Activated T-helper 1 cell treated with anti-CD3 and anti-CD28 coated beads, Interleukin-12 subunit alpha, Interleukin-12 subunit beta, Interleukin-2, Interleukin-4 antibody, amounts not matched to agents 30 ng/mL and 10 ng/mL and 1 ng/mL, durations not matched to agents 14 hours and 24 hours and 36 hours (primary cell): Measurements from ENCODE around the gene HCRTR1. TPM values are rescaled to one million over a fixed set of nuclear protein-coding genes. Genes with fewer than 3 reads are reported as not detected.

ENCODE experiments used
- DNase-seq: peaks from one replicate; pipeline ENCODE4 v3.0.0; 2021; ENCODE audit warnings: low spot score
- H3K27ac Mint-ChIP-seq: one replicate; pipeline ENCODE4 v1.8.0; 2021; ENCODE audit warnings: mild to moderate bottlenecking, mixed read lengths
- H3K27me3 Mint-ChIP-seq: one replicate; pipeline ENCODE4 v1.8.0; 2022; ENCODE audit warnings: mild to moderate bottlenecking, moderate library complexity, mixed read lengths; ENCODE audit not compliant: insufficient read depth
- H3K36me3 Mint-ChIP-seq: one replicate; pipeline ENCODE4 v1.8.0; 2021; ENCODE audit warnings: low read depth, mixed read lengths
- H3K4me1 Mint-ChIP-seq: one replicate; pipeline ENCODE4 v1.8.0; 2021; ENCODE audit warnings: low read depth, mixed read lengths
- H3K4me3 Mint-ChIP-seq: one replicate; pipeline ENCODE4 v1.8.0; 2021; ENCODE audit warnings: mild to moderate bottlenecking, moderate library complexity, mixed read lengths
- H3K9me3 Mint-ChIP-seq: one replicate; pipeline ENCODE4 v1.8.0; 2021; ENCODE audit warnings: mixed read lengths
- intact Hi-C: fragments of 100-400 bp; cut with micrococcal nuclease; formaldehyde crosslinking; loops from one replicate; pipeline ENCODE4 v1.15.1; 2024
- total RNA-seq: library from RNA; stranded (reverse); gene quantifications from 2 replicates; pipeline ENCODE4 v1.2.3, GENCODE V29; 2022

The HCRTR1 gene
- total RNA-seq, 1 donor from 2014 or later = not detected

DNA sequence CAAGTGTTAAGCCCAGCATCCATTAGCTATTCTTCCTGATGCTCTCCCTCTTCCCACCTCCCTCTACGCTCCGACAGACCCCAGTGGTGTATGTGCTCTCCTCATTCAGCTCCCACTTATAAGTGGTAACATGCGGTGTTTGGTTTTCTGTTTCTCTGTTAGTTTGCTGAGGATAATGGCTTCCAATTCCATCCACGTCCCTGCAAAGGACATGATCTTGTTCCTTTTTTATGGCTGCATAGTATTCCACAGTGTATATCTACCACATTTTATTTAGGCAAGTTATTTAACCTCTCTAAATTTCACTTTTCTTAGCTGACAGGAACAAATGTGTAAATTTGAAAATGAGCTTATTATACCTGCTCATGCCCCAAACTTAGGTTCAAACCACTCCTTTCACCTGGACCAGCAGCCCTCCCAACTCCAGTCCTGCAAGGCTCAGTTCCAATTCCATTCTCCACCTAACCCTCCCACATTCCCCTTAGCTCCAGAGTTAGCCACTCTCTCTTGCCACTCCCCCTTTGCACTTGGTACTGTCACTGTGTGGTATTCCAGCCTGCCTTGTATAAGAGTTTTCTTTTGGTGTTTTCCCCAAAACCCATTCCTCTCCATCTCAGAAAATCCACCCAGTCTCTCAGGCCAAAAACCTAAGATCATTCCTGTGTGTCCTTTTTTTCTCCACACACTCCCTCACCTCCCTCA, 28.9 kb downstream of the HCRTR1 start:
- no peak for DNase-seq
- H3K4me3 Mint-ChIP-seq = peak overlapping the region; percentile 96
- H3K36me3 Mint-ChIP-seq = peaks cover 9% of the 10 kb centered on the region
- peaks cover 5% of the 10 kb centered on the region for H3K9me3 Mint-ChIP-seq
- H3K27me3 Mint-ChIP-seq = peaks cover 11% of the 10 kb centered on the region
- H3K27ac Mint-ChIP-seq = no peak overlapping the region
- intact Hi-C loops = loop anchor here (10.0 kb wide), 3 partner anchors 288 to 892 kb away; partner anchors contain the start of genes LAPTM5, PTP4A2 and PUM1
- H3K4me1 Mint-ChIP-seq = peaks cover 21% of the 10 kb centered on the region

DNA sequence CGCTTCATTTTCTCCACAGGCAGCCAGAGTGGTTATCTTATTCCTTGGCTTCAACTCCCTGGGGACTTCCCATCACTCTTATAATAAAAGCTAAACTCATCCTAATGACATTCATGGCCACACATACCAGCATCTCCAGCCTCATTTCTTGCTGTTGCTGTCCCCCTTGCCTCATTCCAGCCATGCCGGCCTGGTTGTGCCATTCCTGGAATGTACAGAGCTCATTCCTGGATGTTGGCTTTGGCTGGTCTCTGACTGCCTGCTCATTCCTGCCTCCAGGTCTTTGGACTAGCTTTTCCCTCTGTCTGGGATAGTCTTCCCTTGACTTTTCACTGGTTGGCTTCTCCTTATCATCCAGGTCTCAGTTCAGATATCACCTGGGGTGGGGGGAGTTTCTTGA, 29.6 kb downstream of the HCRTR1 start:
- Mint-ChIP-seq H3K4me3 (peak overlapping the region; percentile 96), H3K36me3 (peaks cover 9% of the 10 kb centered on the region), H3K4me1 (peaks cover 21% of the 10 kb centered on the region), H3K27ac (peak overlapping the region; percentile 3), H3K9me3 (peaks cover 5% of the 10 kb centered on the region), H3K27me3 (peaks cover 11% of the 10 kb centered on the region)
- intact Hi-C loops = loop anchor here (10.0 kb wide), 3 partner anchors 288 to 892 kb away; partner anchors contain the start of genes LAPTM5, PTP4A2 and PUM1
- no peak for DNase-seq

DNA sequence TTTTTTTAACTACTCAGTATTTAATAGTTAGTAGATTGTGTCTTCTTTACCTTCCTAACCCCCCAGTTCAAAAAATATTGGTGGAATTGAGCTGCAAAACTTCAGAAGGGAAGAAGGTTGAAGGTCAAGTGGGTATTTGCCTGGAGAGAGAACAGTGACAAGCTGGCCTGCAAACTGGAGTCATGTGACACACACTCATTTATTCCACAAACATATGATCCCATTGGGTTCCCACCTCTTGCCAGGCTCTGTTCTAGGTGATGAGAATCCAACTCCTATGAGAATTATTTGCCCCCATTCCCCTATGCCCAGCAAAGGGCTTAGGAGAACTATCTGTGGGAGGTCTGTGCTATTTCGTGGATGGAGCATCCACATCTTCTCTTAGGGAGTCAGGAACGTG, 30.7 kb downstream of the HCRTR1 start:
- Mint-ChIP-seq H3K27ac (no peak overlapping the region), H3K36me3 (peaks cover 9% of the 10 kb centered on the region), H3K4me3 (no peak overlapping the region)

DNA sequence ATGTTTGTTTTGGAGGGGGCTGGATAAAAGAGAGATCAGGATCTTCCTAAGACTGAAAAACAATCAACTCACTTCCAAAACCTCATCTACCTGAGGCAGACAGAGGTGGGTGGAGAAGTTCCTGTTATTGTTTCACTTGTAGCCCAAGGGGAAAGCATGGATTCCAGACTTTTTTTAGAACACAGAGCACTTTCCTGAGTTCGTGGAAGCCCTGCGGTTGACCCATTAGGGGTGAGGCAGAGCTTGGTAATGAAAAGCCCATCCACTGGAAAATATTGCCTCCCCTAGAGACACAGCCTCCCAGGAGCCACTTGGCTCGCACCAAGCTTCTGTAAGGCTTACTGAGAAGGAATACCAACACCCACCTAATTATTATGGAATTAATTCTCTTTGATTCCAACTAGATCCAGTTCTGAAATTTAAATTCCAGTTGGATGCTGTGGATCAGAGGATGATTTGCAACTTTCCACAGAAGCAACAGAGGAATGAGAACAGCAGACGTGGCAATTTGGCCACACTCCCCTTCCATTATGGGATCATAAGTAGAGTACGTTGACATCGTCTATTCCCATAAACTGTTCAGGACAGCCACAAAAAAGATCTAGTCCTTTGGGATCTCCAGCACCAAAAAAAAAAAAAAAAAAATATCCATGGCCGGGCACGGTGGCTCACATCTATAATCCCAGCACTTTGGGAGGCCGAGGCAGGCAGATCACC, 31.3 kb downstream of the HCRTR1 start:
- intact Hi-C loops = loop anchor here (10.0 kb wide), 3 partner anchors 286 to 894 kb away; partner anchors contain the start of genes LAPTM5, PTP4A2 and PUM1
- peaks cover 7% of the 10 kb centered on the region for H3K36me3 Mint-ChIP-seq
- H3K27me3 Mint-ChIP-seq = peaks cover 11% of the 10 kb centered on the region
- no peak overlapping the region for H3K4me3 Mint-ChIP-seq
- peaks cover 15% of the 10 kb centered on the region for H3K4me1 Mint-ChIP-seq
- peaks cover 5% of the 10 kb centered on the region for H3K9me3 Mint-ChIP-seq
- DNase-seq = no peak
- H3K27ac Mint-ChIP-seq = no peak overlapping the region

More for the DNA sequence above, 30.7 kb downstream of the HCRTR1 start:
- DNase-seq = no peak
- H3K4me1 Mint-ChIP-seq = peaks cover 21% of the 10 kb centered on the region
- H3K9me3 Mint-ChIP-seq = peaks cover 5% of the 10 kb centered on the region
- H3K27me3 Mint-ChIP-seq = peaks cover 11% of the 10 kb centered on the region
- intact Hi-C loops = loop anchor here (10.0 kb wide), 3 partner anchors 287 to 893 kb away; partner anchors contain the start of genes LAPTM5, PTP4A2 and PUM1

DNA sequence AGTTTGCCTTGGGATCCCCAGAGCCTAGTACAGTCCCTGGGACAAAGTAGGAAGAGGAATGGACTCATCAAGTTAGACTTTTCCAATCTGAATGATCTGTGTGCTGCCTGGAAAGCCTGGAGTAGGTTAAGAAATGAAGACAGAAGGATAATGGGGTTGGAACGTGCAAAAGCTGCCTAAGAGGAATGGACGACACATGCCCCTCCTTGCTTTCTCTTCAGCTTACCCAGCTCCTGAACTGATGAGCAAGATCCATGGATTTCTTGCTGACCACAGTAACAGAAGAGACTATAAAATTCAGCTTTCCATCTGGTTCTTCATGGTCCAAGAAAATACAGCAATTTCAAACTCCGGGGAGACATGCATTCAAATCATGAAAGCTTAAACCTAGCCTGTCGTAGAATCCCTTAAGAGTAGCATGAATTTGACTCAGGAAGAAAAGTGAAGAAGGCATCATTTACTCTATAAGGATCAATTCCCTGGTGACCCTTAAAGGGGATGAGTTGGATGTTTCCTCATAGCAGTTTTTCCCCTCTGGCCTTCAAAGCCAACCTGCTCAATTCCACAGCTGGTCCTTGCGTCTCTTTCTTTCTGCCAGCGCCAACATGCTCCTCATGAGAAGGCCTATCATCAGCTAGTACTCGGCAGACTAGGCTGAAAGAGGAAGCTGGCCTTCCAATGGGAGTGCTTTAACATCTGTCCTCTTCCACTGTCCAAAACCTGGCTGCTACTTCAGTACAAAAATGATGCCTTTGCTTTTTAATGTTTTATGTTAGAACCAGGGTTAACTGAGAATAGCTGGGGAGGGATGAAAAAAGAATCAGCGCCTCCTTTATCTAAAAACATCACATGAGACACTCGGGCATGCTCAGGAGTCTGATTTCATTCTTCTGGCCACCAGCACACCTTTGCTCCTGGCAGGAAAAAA, 32.9 kb downstream of the HCRTR1 start:
- Mint-ChIP-seq H3K4me3 (no peak overlapping the region), H3K36me3 (peaks cover 6% of the 10 kb centered on the region), H3K27me3 (peaks cover 15% of the 10 kb centered on the region), H3K4me1 (peaks cover 9% of the 10 kb centered on the region), H3K27ac (no peak overlapping the region), H3K9me3 (peaks cover 5% of the 10 kb centered on the region)
- no peak for DNase-seq
- intact Hi-C loops = no loop called here

DNA sequence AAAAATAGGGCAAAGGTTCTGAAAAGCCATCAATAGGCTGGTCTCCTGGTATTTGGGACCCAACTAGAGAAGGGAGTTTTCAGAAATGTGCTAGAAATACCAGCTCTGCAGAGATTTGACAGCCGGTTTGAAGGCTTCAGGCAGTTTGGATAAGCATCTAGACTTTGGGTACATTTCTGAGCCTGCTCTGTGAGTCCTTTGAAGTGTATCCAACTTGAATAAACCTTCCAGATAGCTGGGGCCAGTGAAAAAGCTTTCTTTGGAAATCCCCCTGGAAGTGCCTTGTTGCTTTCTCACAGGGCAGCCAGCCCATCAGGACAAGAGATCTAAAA, 33.6 kb downstream of the HCRTR1 start:
- no peak for DNase-seq
- Mint-ChIP-seq H3K4me1 (peaks cover 3% of the 10 kb centered on the region), H3K4me3 (no peak overlapping the region), H3K27ac (no peak overlapping the region), H3K9me3 (peaks cover 5% of the 10 kb centered on the region), H3K27me3 (peaks cover 15% of the 10 kb centered on the region), H3K36me3 (peaks cover 6% of the 10 kb centered on the region)
- intact Hi-C loops = no loop called here

DNA sequence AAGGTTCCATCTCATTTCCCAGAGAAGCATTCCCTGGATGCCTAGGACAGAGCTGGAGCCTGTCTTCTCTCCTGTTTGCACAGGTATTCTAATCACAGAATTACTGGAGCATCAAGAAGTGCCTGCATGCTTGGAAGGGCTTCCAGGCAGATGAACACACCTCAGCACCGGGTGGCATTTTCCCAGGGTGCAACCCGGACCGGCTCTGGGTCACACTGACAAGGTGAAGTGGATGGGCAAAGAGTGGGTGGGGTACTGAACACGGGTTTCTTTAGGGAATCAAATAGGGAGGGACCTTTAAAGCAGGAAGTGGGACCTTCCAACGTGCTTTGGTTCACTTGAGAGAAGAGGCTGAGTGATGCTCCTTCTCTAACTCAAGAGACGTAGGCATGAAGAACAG, 34.3 kb downstream of the HCRTR1 start:
- Mint-ChIP-seq H3K9me3 (peaks cover 3% of the 10 kb centered on the region), H3K27me3 (peaks cover 15% of the 10 kb centered on the region), H3K36me3 (peaks cover 2% of the 10 kb centered on the region), H3K4me3 (no peak overlapping the region), H3K4me1 (no peaks in the 10 kb centered on the region), H3K27ac (no peak overlapping the region)
- DNase-seq = no peak
- intact Hi-C loops = no loop called here

DNA sequence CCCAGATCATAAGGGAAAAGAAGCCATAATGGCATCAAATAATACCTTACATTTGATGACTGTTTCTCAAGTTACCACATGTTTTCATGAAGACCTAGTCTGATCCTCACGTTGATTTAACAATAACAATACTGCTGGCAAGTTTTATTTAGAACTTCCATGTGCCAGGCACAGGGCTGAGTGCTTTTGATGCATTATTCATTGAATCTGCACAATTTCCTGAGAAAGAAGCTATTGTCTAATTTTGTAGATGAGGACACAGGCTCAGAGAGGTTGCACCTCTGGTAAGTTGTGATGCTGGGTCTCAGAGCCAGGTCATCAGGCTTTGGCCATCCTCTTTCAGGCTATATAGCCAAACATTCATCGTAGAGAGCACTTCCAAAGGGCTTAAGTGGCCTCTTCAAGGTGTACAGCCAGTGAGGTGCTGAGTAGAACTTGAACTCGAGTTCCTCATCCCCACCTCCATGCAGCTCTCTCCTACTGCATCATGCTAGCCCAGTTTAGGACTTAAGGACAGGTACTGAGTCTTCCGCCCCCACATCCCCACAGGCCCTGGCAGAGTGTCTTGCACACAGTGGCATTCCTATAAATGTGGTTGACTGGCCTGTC, 35.5 kb downstream of the HCRTR1 start:
- peaks cover 15% of the 10 kb centered on the region for H3K27me3 Mint-ChIP-seq
- DNase-seq = no peak
- intact Hi-C loops = no loop called here

DNA sequence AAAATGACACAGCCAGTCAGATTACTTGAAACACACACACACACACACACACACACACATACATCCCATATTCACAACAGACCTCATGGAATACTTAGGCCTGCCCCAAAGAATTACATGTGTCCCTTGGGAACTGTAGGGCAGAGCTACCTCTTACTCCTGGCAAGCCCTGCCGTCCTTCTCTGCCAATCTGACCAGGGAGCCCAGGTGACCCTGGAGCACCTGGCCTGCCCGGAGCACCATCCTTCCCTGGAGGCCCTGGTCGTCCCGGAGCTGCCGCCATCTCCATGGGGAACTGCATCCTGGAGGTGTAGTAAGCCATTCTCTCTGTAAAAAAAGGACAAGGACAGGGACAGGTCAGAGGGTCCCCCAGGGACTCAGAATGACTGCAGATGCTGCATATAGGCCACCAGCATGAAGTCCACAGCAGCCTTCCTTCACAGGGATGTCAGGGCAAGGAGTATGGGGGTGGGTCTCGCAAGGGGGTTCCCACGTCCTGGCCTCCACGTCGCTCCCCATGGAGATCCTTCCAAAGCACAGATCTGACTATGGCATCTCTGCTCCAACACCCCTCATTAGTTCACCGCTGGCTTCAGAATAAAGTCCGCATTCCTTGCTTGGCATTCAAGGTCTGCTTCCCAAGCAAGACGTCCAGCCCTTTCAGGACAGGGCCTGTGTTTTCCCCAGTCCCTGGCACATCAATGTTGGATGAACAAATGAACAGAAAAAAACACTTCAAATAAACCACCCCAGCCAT, 36.4 kb downstream of the HCRTR1 start:
- no peak for DNase-seq
- Mint-ChIP-seq H3K27me3 (peaks cover 15% of the 10 kb centered on the region), H3K27ac (no peak overlapping the region), H3K36me3 (no peaks in the 10 kb centered on the region), H3K9me3 (no peaks in the 10 kb centered on the region), H3K4me3 (no peak overlapping the region), H3K4me1 (no peaks in the 10 kb centered on the region)
- intact Hi-C loops = no loop called here

More for the DNA sequence above, 35.5 kb downstream of the HCRTR1 start:
- Mint-ChIP-seq H3K9me3 (no peaks in the 10 kb centered on the region), H3K27ac (no peak overlapping the region), H3K4me1 (no peaks in the 10 kb centered on the region), H3K36me3 (no peaks in the 10 kb centered on the region), H3K4me3 (no peak overlapping the region)

DNA sequence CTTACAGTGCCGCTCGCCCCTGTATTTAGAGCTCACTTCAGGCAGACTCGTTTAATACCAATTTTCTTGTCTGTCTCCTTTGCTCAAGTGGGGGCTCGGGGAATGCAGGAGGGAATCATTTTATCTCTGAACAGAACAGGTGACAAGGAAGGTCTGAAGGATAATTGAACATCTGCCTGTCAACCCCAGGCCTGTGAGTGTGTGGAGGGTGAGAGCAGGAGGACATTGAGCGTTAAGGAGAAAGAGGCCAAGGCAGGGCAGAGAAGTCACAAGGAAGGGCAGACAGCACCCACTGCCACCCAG, 36.9 kb downstream of the HCRTR1 start:
- no peaks in the 10 kb centered on the region for H3K36me3 Mint-ChIP-seq
- intact Hi-C loops = no loop called here
- no peaks in the 10 kb centered on the region for H3K9me3 Mint-ChIP-seq
- no peaks in the 10 kb centered on the region for H3K4me1 Mint-ChIP-seq
- peaks cover 15% of the 10 kb centered on the region for H3K27me3 Mint-ChIP-seq
- H3K4me3 Mint-ChIP-seq = no peak overlapping the region
- DNase-seq = no peak
- H3K27ac Mint-ChIP-seq = no peak overlapping the region

DNA sequence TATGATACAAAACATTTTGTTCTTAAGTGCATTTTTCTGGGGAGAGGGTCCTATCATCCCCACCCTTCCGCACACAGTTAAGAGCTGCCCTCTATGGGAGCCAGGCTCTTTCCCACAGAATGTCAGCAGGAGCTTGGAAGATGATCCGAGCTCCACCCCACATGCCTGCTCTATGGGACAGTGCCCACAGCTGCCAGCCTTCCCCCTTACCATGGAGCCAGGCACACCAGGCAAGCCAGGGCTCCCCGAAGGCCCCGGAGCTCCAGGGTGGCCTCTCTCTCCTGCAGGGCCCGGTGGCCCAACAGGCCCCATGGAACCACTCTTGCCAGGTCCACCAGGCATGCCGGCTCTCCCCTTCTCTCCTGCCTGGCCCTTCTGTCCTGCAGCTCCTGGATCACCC, 37.6 kb downstream of the HCRTR1 start:
- Mint-ChIP-seq H3K4me1 (no peaks in the 10 kb centered on the region), H3K27me3 (peaks cover 10% of the 10 kb centered on the region), H3K36me3 (no peaks in the 10 kb centered on the region), H3K9me3 (no peaks in the 10 kb centered on the region), H3K27ac (no peak overlapping the region), H3K4me3 (no peak overlapping the region)
- intact Hi-C loops = no loop called here
- DNase-seq = no peak

DNA sequence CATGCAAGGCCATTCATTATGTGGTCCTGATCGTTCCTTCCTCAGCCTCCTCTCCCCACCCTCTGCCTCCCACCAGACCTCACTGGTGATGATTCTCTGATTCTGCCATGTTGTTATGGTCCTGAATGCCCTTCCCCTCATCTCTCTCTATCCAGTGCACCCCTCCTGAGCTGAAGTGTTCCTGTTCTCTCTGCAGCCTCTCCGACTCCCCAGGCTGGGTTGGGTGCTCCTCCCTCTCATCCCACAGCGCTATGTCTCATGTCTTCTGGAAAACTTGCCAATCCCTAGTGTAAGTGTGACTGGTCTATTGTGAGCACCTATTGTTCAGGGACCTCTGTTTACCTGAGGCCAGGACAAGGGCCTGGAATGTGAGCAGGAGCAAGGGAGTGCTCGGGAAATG, 38.3 kb downstream of the HCRTR1 start:
- no peak for DNase-seq
- Mint-ChIP-seq H3K4me3 (no peak overlapping the region), H3K36me3 (no peaks in the 10 kb centered on the region), H3K27ac (peak overlapping the region; percentile 10), H3K9me3 (no peaks in the 10 kb centered on the region), H3K27me3 (peaks cover 7% of the 10 kb centered on the region), H3K4me1 (no peaks in the 10 kb centered on the region)
- intact Hi-C loops = no loop called here
